ENCODE results near the gene NRN1L.
"Not testable (repeated sequence)": the region's sequence is repeated elsewhere in the genome, so short reads cannot be mapped to it uniquely, and the experiment has no call there.

Gene NRN1L

GRCh38 chr16:67861877-67862276 lies 22.8 kb upstream of the NRN1L start:
- no peak for DNase-seq

DNA sequence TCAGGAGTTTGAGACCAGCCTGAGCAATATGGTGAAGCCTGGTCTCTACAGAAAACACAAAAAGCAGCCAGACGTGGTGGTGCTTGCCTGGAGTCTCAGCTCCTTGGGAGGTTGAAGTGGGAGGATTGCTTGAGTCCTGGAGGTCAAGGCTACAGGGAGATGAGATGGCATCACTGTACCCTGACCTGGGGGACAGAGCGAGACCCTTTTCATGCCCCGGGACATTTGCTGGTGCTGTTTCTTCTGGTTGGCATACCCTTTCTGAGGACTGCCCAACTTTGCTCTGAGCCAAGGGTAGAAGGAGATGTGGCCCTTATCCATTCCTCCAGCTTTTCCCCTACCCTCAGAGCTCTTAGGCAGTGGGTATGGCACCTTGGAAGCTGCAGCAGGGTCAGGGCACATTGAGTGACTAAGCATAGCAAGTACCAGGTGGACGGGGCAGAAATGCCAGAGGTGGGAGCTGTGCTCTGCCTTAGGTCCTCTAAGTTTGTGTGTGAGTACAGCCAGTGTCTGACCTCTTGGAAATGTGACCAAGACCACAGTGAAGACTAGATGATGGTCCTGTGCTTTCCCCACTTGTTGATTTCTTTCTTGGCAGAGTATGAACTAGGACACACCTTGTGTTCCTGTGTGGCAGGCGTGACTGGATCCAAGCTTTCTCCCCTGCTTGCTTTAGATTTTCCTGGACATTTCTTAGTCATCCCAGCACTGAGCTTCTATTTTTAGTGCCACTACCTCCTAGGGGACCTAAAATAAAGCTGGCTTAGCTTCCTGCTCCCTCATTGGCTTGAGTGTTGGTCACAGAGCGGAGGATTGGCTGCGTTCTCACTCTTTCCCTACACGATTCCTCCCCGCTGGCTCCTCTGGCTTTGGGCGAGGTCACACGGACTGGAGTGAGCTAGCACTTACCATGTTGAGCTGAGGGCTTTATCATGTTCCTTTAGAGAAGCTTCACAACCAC lies 21.8 kb upstream of the NRN1L start:
- peak; percentile 80 for DNase-seq

GRCh38 chr16:67864044-67864443 lies 20.6 kb upstream of the NRN1L start:
- not testable (repeated sequence) for DNase-seq

- no peak for DNase-seq
Observed at GRCh38 chr16:67864594-67864993, 20.1 kb upstream of the NRN1L start.

- no peak for DNase-seq
Observed at GRCh38 chr16:67865318-67865717, 19.4 kb upstream of the NRN1L start.

- no peak for DNase-seq
Observed at GRCh38 chr16:67868290-67868689, 16.4 kb upstream of the NRN1L start.

GRCh38 chr16:67869653-67870052 lies 15.0 kb upstream of the NRN1L start:
- no peak for DNase-seq

- no peak for DNase-seq
Observed at GRCh38 chr16:67871256-67871655, 13.4 kb upstream of the NRN1L start.

DNA sequence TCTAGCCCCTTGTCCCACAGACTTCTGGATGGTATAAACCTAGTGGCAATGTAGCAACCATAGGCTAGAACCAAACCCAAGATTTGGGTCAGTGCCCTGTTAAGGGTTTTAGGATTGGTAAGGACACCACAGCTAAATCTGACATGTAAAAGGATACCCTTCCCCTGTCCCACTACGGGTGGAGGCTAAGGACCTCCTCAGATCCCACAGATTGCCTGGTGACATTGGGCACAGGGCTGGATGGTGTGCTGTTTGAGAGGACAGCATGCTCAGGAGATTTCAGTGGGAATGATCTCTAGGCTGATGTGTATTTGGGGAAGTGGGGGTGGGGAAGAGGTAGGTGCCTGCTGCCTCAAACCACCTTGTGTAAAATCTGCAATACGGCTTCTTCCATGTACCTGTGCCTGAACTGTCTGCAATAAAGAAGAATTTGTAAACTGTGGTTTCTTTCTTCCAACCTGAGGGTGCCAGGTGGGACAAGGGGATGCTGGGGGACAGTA lies 12.5 kb upstream of the NRN1L start:
- DNase-seq = no peak

DNA sequence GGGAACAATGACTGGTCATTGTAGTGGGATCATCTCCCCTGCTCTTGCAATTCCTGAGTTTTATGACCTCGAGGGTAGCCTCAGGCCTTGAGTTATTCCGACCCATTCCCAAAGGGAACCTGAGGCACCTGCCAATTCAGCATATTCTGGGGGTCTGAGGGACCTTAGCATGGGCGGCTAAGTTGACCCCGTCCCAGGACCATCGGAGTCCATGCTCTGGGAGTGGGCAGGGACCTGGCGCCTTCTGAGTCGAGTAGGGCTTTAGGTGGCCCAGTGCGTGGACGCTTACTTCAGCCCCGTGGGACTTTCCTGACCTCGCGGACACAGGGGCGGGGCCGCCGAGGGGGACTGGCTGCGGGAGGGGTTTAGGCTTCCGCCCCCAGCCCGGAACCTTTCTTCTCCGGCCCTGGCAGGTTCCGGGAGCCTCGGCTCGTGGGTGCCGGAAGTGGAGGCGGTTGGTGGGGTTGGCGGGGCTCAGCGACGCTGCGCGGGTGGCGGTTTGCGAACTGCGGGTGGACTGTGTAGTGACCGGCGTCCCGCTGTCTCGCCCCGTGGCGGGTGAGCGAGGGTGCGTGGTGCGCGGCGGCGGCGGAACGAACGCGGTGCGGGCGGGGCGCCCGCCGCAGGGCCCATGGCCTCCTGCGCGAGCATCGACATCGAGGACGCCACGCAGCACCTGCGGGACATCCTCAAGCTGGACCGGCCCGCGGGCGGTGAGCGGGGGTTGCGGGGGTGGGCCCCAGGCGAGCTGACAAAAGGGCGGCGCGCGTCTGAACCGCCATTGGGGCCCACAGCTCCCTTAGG lies 11.9 kb upstream of the NRN1L start, which contains the start of gene EDC4:
TSS of gene EDC4 (plus strand) at position 422 of the 804 bp plus-strand sequence. CDS start at position 632, 210 bp downstream.
- peak; percentile 87 for DNase-seq

DNA sequence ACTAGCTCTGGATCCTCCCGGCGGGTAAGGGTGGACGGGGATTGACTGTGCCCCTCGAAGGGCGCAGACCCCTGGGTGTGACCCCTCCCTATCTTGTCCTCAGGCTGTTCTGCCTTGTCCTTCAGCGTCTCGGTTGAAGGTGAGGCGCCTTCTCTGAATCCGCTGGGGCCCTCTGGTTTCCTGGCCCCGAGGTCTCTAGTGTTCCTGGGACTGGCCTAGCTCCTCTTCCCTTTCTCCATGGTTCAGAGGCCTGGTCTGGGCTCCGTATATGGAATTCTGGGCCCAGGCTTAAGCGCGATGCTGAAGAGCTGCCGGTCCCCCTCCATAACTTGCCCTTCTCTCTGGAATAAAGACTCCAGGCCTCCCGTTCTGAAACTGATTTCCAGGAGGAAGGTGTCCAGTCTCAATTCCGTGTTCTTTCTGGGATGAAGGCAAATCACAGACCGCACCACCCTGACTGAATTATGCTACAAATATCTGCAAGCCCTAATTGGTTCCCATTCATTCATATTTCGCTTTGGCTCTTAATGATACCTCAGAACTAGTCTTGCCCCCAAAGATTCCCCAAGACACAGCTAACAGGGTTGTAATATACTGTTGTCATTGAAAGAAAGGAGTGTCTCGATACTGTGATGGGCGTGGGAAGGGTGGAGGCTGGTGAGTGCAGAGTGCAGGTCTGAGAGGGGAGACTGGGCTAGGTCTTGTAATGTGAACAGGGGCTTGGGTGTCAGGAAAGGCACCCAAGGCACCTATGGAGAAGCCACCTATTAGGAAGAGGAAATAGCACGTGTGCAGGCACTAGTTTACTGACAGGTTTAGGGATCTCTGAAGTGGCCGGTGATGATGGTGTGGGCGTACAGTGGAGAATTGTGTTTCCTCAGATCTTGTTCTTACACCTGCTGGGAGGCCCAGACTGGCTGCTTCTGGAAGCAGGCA lies 11.0 kb upstream of the NRN1L start:
- no peak for DNase-seq

GRCh38 chr16:67874372-67874771 lies 10.3 kb upstream of the NRN1L start:
- DNase-seq = no peak

DNA sequence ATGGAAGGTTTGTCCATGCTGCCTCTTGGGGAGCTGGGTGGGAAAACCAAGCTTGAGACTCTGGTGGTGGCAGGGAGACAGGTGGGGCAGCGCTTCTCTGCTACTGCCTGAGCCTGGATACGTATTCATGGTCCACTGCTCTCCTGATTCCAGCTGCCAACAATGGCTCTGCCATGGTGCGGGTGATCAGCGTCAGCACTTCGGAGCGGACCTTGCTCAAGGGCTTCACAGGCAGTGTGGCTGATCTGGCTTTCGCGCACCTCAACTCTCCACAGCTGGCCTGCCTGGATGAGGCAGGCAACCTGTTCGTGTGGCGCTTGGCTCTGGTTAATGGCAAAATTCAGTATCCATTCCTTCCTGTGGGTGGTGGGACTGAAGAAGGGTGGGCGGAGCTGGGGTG lies 7.6 kb upstream of the NRN1L start:
- no peak for DNase-seq

DNA sequence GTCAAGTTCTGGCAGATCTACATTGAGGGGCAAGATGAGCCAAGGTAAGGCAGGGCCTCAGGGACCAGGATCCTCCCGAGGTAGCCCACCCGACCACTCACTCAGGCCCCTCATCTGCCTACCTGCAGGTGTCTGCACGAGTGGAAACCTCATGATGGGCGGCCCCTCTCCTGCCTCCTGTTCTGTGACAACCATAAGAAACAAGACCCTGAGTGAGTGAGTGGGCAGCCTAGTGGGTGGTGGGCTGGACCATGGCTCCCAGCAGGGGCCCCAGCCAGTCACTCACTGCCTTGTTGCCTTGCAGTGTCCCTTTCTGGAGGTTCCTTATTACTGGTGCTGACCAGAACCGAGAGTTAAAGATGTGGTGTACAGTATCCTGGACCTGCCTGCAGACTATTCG lies 6.5 kb upstream of the NRN1L start:
- DNase-seq = no peak

GRCh38 chr16:67878846-67879245 lies 5.8 kb upstream of the NRN1L start:
- no peak for DNase-seq

GRCh38 chr16:67879462-67879861 lies 5.2 kb upstream of the NRN1L start:
- no peak for DNase-seq

DNA sequence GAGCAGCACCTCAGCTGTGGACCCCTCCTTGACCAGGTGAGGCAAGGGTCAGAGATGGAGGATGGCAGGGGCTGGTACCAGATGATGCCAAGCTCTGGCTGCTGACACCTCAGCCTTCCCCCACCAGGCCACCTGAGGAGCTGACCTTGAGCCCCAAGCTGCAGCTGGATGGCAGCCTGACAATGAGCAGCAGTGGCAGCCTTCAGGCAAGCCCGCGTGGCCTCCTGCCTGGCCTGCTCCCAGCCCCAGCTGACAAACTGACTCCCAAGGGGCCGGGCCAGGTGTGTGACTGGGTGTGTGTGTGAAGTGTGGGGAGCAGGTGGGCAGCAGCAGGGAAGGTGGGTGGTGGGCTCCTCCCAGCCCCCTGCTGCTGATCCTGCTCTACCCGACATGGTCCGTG lies 4.7 kb upstream of the NRN1L start:
- no peak for DNase-seq

DNA sequence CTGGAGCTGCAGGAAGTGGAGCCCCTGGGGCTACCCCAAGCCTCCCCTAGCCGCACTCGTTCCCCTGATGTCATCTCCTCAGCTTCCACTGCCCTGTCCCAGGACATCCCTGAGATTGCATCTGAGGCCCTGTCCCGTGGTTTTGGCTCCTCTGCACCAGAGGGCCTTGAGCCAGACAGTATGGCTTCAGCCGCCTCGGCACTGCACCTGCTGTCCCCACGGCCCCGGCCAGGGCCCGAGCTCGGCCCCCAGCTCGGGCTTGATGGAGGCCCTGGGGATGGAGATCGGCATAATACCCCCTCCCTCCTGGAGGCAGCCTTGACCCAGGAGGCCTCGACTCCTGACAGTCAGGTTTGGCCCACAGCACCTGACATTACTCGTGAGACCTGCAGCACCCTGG lies 4.1 kb upstream of the NRN1L start:
- no peak for DNase-seq

DNA sequence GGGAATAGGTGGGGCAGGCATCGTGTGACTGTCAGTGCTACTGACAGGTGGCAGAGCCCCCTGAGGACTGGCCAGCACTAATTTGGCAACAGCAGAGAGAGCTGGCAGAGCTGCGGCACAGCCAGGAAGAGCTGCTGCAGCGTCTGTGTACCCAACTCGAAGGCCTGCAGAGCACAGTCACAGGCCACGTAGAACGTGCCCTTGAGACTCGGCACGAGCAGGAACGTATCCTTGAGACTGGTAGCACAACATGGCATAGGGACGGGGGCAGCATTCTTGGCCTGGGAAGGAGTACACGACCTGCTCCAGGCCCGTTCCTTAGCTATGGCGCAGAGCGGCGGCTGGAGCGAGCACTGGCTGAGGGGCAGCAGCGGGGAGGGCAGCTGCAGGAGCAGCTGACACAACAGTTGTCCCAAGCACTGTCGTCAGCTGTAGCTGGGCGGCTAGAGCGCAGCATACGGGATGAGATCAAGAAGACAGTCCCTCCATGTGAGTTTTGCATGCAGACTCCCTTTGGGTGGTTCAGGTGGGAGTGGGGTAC lies 3.0 kb upstream of the NRN1L start:
- peak; percentile 74 for DNase-seq

DNA sequence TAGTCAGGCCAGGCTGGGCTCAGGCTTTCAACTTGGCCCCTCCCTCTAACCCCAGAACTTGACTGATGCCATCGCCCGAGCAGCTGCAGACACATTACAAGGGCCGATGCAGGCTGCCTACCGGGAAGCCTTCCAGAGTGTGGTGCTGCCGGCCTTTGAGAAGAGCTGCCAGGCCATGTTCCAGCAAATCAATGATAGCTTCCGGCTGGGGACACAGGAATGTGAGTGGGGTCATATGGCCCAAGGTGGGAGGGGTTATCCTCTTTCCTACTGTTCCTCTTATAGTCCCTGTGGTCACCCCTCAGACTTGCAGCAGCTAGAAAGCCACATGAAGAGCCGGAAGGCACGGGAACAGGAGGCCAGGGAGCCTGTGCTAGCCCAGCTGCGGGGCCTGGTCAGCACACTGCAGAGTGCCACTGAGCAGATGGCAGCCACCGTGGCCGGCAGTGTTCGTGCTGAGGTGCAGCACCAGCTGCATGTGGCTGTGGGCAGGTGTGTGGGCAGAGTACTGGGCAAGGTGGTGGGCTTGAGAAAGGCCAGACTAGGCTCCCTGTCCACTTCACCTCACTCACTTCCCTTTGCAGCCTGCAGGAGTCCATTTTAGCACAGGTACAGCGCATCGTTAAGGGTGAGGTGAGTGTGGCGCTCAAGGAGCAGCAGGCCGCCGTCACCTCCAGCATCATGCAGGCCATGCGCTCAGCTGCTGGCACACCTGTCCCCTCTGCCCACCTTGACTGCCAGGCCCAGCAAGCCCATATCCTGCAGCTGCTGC lies 2.1 kb upstream of the NRN1L start:
- DNase-seq = peak; percentile 82

GRCh38 chr16:67883146-67883871 lies 1.4 kb upstream of the NRN1L start:
- DNase-seq = no peak

Measured in femur (tissue), 1 donor.